Heart left ventricle (tissue), 16 donors: ENCODE measurements around the gene ZNF474. TPM values are rescaled to one million over a fixed set of nuclear protein-coding genes. Genes with fewer than 3 reads are reported as not detected.

Experiments
- ATAC-seq, 4 donors: fragments of 200-7000 bp; cut with Tn5 transposase; one replicate each; pipeline ENCODE4 v1.9.1; 2020 to 2022; ENCODE audit warnings: moderate library complexity in 4 of 4, mild to moderate bottlenecking in 3 of 4, moderate number of reproducible peaks in 1 of 4
- DNase-seq, 5 donors: peaks; one replicate each; pipeline ENCODE4 v3.0.0-alpha.2; 2020
- H3K27ac ChIP-seq, 12 donors: fragments of 200-600 bp; sonication (generic) in 4 of 12; one replicate each; pipeline versions ENCODE4 v1.5.0 to v1.8.0; 2016 to 2022; ENCODE audit warnings: mild to moderate bottlenecking in 2 of 12
- H3K27me3 ChIP-seq, 9 donors: fragments of 200-600 bp; sonication (generic) in 2 of 9; one replicate each; pipeline versions ENCODE4 v1.5.1 to v1.8.0; 2016 to 2022; ENCODE audit warnings: mild to moderate bottlenecking in 3 of 9
- H3K36me3 ChIP-seq, 9 donors: fragments of 200-600 bp; sonication (generic) in 2 of 9; one replicate each; pipeline versions ENCODE4 v1.5.0 to v1.8.0; 2018 to 2022; ENCODE audit warnings: mild to moderate bottlenecking in 2 of 9
- H3K4me1 ChIP-seq, 12 donors: fragments of 200-600 bp; sonication (generic) in 4 of 12; one replicate each; pipeline versions ENCODE4 v1.5.0 to v1.8.0; 2016 to 2022; ENCODE audit warnings: mild to moderate bottlenecking in 3 of 12
- H3K4me3 ChIP-seq, 12 donors: fragments of 200-600 bp; sonication (generic) in 4 of 12; one replicate each; pipeline versions ENCODE4 v1.5.0 to v1.8.0; 2017 to 2022; ENCODE audit warnings: mild to moderate bottlenecking in 9 of 12, moderate library complexity in 4 of 12
- H3K9me3 ChIP-seq, 12 donors: fragments of 200-600 bp; sonication (generic) in 4 of 12; one replicate each; pipeline versions ENCODE4 v1.5.0 to v1.8.0; 2016 to 2022; ENCODE audit warnings: mild to moderate bottlenecking in 1 of 12
- CTCF ChIP-seq, 12 donors: fragments of 200-600 bp; sonication (generic) in 4 of 12; IDR thresholded peaks; one replicate each; pipeline versions ENCODE4 v1.5.0 to v1.8.0; 2018 to 2022; ENCODE audit warnings: antibody characterized with exemption in 12 of 12, mild to moderate bottlenecking in 5 of 12
- POLR2A ChIP-seq, 2 donors: fragments of 450-650 bp; IDR thresholded peaks; one replicate each; pipeline ENCODE4 v1.6.1; 2017; ENCODE audit warnings: antibody characterized with exemption in 2 of 2, mild to moderate bottlenecking in 2 of 2, moderate library complexity in 2 of 2
- WGBS, 4 donors: extraction: QIAGEN DNeasy Blood & Tissue Kit in 2 of 4; methylation state at CpG; one replicate each; pipeline versions ENCODE4 v1.1.5 to v1.1.7; 2013 to 2018; 5-methylcytosine and 5-hydroxymethylcytosine counted together
- intact Hi-C, 10 donors: fragments of 100-400 bp; cut with DNase I; formaldehyde crosslinking; loops; one replicate each; pipeline versions ENCODE4 v1.11.1 to v1.14.2; 2022
- polyA plus RNA-seq, 2 donors: library from polyadenylated mRNA; stranded (reverse); fragments of 200-250 nt; gene quantifications; one replicate each; pipeline ENCODE4 v1.2.3, GENCODE V29; 2013
- total RNA-seq, 9 donors: library from RNA; depleted of rRNA in 2 of 9; stranded (reverse); fragments of >200 nt in 2 of 9; fragmentation: NEBNext Ultra II Directional in 3 of 9; extraction: Animal tissue kit (Norgen Biotek cat#: 25700) in 3 of 9; gene quantifications; one replicate each; pipeline versions ENCODE4 v1.1.0 to v1.2.4, GENCODE V29; 2016 to 2023
- donor health status: ischemic (EF 13 %, LVEDD 7.1; RV severe dilation, severe dysfunction).
- donor health status: healthy with polysubstance abuse.
- donor health status: DM: no; HTN: yes; CAD: no.
- donor health status: DM: no; HTN: no; CAD: no.
- donor health status: ischemic (EF 25% LVEDD 6.9; RV normal size, moderate dysfunction).
- donor health status: ischemic (EF 25% LVEDD 5.7; RV mildly dilated, moderate dysfunction).
- donor health status: healthy.
- donor health status: DM: yes; HTN: yes; CAD: no.
- donor health status: ischemic (EF 35%, LVEDD 5.7; RV mildly dilated, moderate dysfunction).
- donor health status: nonischemic (EF 11% LVEDD 7.7; RV severe dilation, severe dysfunction).
- donor health status: DM: yes; HTN: yes; CAD: no.
- donor health status: PGD.
- donor health status: ischemic (EF 29% LVEDD 5.4; RV normal size, mild dysfunction).
- donor health status: nonischemic (EF 23%, LVEDD 6.1; RV moderate dilation, normal function).

Gene ZNF474
- total and polyA plus RNA-seq, 11 donors: 0.03 to 0.25 (median 0.16) TPM; not detected in 6

GRCh38 chr5:122163121-122164069 lies 34.0 kb downstream of the ZNF474 start:
- 67 to 76% (median 70%) methylated on average over 4 of the region's 4 CpGs for WGBS, 4 donors
- Histone ChIP-seq H3K27me3 (no peaks in the 10 kb centered on the region), H3K4me3 (no peak overlapping the region), H3K36me3 (no peaks in the 10 kb centered on the region), H3K27ac (peak overlapping the region in 3 of 12 donors; percentile 2 to 31 (median 15)), H3K4me1 (peaks cover 0 to 7% (median 0%) of the 10 kb centered on the region in 12 donors), H3K9me3 (no peaks in the 10 kb centered on the region)
- no peak for TF ChIP-seq POLR2A (IDR thresholded peaks at IDR 0.05)
- TF ChIP-seq CTCF (IDR thresholded peaks at IDR 0.05): no peak
- peak in 3 of 4 donors; percentile 41 to 93 (median 66) for ATAC-seq
- DNase-seq: peak in 1 of 5 donors; percentile 32
- intact Hi-C loops: no loop called here

GRCh38 chr5:122164070-122164435 lies 34.7 kb downstream of the ZNF474 start:
- DNase-seq: no peak
- TF ChIP-seq POLR2A (IDR thresholded peaks at IDR 0.05) (no peak), CTCF (IDR thresholded peaks at IDR 0.05) (no peak)
- Histone ChIP-seq H3K36me3 (no peaks in the 10 kb centered on the region), H3K4me3 (no peak overlapping the region), H3K27me3 (no peaks in the 10 kb centered on the region), H3K9me3 (no peaks in the 10 kb centered on the region), H3K4me1 (peaks cover 0 to 7% (median 0%) of the 10 kb centered on the region in 12 donors), H3K27ac (peak overlapping the region in 1 of 12 donors; percentile 2)
- intact Hi-C loops: no loop called here
- no peak for ATAC-seq

GRCh38 chr5:122164831-122165558 lies 35.6 kb downstream of the ZNF474 start:
- TF ChIP-seq CTCF (IDR thresholded peaks at IDR 0.05) (no peak), POLR2A (IDR thresholded peaks at IDR 0.05) (no peak)
- Histone ChIP-seq H3K27me3 (no peaks in the 10 kb centered on the region), H3K36me3 (no peaks in the 10 kb centered on the region), H3K4me1 (peaks cover 0 to 7% (median 0%) of the 10 kb centered on the region in 12 donors), H3K27ac (no peak overlapping the region), H3K4me3 (no peak overlapping the region), H3K9me3 (no peaks in the 10 kb centered on the region)
- DNase-seq (no peak), ATAC-seq (no peak)
- intact Hi-C loops: no loop called here
- WGBS, 4 donors: 86 to 91% (median 91%) methylated on average over 3 of the region's 3 CpGs

- intact Hi-C loops: no loop called here
- WGBS, 4 donors: 89 to 95% (median 93%) methylated on average over 3 of the region's 3 CpGs
- Histone ChIP-seq H3K27me3 (no peaks in the 10 kb centered on the region), H3K36me3 (no peaks in the 10 kb centered on the region), H3K9me3 (no peaks in the 10 kb centered on the region), H3K4me1 (peaks cover 0 to 7% (median 0%) of the 10 kb centered on the region in 12 donors), H3K27ac (no peak overlapping the region), H3K4me3 (no peak overlapping the region)
- DNase-seq: no peak
- TF ChIP-seq CTCF (IDR thresholded peaks at IDR 0.05): no peak
- TF ChIP-seq POLR2A (IDR thresholded peaks at IDR 0.05): no peak
- ATAC-seq: no peak
Observed at GRCh38 chr5:122165559-122166078, 36.3 kb downstream of the ZNF474 start.
